NCI-H510A (cell line): ENCODE measurements around the gene S100A11.

Experiments
- DNase-seq: peaks from one replicate; lab custom pipeline; 2025; lab: John Stamatoyannopoulos, UW

The S100A11 gene

DNA sequence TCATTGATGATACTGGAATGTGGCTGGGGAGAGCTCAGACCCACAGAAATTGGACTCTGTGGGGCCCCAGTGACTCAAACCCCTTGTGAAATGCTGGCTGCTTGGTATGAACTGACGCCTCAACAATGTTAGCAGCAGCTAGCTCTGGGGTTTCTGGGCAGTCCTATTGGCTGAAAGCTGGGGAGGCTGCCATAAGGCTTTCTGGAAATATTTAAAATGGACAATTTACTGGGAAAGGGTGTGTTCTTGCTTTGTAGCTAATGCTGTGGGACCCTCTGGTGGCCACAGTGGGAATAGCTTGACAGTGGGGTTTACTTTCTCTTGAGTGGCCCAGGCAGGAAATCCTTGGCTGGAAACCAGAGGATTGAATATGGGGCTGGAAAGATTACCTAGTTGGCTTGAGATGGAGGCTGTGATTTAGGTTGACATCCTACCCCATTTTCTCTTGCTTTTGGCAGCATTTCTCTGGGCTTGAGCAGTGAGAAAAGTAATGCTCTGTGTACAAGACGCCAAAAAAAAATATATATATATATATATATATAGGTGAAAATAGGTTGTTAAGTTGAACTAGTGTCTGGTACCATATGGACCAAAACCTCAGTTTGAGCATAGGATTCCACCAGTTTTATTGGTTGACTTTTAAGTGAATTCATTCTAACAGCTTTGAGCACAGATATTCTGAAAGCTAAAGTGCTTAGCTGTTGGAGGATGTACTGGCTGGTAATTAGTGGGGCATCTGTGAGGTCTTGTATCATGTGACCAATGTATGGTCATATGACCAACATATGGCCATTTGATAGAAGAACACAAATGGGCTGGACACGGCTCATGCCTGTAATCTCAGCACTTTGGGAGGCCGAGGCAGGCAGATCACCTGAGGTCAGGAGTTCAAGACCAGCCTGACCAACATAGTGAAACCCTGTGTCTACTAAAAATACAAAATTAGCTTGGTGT lies 34.9 kb downstream of the S100A11 start:
- peak; percentile 22 for DNase-seq

- DNase-seq, result no peak
These were observed 35.7 kb downstream of the S100A11 start for GRCh38 chr1:152000964-152001630.

DNA sequence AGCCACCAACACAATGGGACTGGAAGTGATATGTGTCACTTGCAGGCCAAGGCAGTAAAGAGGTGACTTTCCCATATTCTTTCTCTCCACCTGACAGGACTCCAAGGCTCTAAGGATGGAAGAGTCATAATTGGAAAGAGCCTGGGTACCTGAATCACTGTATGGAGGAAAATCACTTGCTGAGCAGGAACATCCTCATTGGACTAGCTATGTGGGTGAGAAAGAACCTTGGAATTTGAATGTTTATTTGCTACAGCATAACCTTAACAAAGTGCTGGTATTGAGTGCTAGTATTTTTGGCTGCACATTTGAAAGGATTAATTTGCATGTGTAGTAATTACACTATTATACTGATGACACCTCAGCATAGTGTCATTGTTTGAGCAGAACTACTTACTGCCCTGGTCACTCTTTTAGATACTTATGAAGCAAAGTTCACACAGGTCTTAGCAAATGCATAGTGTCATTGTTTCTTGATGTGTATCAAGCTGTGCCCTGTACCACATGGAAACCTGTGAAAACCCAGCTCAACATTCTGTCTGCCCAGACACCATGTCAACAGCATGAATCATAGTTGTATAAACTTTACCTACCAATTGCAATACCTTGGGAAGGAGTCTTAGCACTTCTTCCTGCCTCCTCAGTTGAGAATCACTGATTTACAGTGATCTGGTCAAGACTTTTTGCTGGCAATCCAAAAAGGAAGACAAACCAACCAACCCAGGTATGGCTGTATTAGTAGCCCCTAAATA lies 38.0 kb downstream of the S100A11 start:
- no peak for DNase-seq

DNA sequence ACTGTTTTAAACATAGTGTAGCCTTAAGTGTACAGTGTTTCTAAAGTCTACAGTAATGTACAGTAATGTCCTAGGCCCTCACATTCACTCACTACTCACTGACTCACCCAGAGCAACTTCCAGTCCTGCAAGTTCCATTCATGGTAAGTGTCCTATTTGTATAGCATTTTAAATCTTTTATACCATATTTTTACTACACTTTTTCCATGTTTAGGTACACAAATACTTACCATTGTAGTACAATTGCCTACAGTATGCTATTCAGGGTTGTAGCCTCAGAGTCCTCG lies 39.6 kb downstream of the S100A11 start:
- no peak for DNase-seq

GRCh38 chr1:151995774-151996173 lies 41.0 kb downstream of the S100A11 start:
- DNase-seq, result no peak

DNA sequence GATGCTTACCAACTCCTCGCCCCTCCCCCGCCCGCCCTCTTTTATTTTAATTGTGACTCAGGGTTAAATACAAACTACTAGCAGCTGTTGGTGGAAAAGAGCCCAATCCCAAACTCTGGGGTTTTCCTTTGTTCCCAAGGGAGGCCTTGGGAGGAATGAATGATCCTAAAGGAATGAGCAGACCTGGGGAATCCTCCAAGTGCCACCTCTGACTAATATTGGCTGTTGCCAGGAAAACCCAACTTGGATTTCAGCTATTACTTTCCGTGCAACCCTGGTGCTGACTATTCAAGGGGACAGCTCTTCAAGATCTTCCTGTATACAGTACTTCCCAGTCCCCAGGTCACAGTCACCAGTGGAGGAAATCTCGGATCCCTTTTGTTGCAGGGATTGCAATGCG lies 41.8 kb downstream of the S100A11 start:
- no peak for DNase-seq

DNA sequence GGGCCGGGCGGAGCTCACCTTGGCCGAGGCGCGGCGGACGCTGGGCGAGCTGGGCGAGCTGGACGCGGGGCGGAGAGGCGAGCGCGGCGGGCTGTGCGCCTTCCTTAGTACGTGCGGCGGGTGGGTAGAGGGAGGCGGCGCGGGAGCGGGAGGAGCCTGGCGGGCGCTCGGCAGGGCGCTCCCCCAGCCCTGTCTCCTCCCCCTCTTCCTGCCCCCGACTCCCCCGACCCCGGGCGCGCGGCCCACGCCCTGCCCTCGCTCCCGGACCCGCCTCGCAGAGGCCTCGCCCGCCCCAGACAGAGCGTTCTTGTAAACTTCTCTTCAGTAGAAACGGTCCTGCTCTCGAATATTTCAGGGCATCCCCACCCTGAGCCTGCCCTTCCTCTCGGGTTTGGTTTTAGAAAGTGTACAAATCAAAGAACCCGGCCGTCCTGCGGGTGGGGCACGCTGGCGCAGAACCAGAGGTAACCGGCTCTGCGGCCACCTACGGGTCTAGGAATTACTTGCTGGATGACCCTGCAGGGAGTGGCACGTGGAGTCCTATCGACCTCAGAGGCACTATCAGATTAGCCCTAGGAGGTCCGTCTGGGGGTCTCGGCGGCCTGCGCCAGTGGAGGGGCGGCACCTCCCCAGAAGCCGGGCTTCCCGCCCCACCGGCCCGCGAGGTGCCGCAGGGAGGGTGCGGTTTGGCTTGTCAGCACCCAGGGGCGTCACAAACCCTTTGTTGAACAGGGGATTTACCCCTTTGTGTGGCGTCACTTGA lies 42.9 kb downstream of the S100A11 start, which contains the start of gene S100A10:
TSS of gene S100A10 (minus strand) at position 126 of the 763 bp plus-strand sequence. CDS start 7,629 bp downstream, outside the sequence.
- DNase-seq, result peak; percentile 39

GRCh38 chr1:151993084-151993733 lies 43.6 kb downstream of the S100A11 start:
- no peak for DNase-seq

- peak; percentile 45 for DNase-seq
These were observed 44.3 kb downstream of the S100A11 start for GRCh38 chr1:151992303-151993083.

DNA sequence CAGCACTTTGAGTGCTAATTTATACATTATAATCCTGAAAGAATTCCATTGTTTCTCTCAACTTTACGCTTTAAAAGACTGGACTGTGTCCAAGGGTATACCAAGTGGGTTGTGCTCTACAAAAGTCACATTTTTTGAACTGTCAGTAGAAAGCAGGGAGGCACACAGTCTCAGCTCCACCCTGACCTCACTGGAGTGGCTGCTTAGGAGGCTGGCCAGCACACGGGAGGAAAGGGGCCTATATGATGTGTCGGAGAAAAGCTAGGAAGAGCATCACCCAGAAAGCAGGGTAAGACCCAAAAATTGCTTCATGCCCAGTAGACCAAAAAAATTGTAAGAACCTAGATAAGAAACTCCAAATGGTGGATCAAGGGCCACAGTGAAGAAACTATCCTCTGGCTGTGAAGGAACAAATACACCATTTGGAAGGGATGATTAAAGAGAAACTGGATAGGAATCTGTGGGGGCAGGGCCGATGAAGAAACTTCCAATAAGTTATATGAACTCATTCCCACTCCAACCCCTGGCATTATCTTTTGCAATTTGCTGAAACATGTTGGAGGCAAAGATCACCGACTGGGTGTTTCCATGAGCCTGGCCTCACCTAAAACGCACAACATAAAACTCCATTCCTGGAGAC lies 45.0 kb downstream of the S100A11 start:
- DNase-seq, result no peak

GRCh38 chr1:151990856-151991198 lies 46.0 kb downstream of the S100A11 start:
- DNase-seq, result peak; percentile 34

DNA sequence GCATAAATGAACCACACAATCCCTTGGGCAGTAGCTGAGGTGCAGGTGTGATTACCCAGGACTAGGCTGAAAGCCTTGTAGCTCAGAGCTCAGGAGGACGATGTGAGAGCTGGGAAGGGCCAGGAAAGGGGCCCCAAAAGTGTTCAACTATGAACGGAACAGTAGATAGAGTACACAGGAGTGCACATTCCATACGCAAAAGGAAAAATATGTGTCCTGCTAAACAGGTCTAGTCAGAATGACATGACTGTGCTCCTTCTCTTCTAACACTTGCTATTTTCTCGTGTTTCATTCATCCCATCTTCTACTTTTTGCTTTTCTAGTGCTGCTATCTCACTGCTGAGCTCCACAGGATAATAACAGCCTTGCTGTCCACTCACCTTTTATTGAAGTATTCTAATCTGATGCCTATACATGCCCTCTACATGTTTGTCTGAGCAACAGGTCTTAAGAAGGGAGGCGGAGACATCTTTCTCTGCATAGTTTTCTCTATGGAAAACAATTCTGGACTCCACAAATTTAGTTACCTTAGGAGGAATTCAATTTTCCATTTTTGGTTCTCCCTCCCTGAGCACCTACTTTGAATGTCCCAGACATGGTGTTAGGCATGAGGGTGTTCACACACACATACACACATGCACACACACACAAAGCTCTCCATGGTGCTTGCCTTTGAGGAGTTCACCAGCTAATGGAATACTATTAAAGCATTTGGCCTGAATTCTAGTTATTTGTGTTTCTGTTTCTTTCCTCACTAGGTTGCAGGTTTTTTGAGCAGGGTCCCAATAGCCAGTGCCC lies 46.5 kb downstream of the S100A11 start:
- no peak for DNase-seq

DNA sequence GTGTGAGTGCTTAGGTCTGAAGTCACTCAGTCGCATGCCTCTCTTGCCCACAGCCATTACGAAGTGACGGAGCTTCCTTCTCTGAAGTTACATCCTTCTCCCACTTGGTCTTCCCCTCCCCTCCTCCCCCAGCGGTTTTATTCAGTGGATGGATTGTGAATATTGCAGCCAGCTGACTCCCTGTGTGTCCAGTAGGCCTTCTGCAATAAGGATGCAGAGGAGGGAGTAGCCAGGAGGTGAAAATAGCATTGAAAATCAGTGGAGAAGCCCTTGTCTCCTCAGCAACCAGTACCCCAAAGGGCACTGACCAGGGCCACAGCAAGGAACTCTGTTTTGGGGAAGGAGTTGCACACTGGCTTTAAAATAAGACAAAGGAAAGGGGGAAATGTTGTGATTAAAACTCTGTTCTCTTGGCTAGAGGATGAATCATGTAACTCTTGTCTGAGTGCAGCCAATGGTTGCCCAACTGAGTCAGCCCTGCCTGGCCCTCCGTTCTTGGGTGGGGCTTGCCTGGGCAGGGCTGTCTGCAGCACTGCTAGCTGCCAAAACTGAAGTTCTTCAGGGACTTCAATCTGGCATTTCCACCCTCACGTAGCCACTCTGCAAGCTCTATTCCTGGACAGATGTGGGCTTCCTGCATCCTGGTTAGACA lies 47.5 kb downstream of the S100A11 start:
- no peak for DNase-seq

GRCh38 chr1:151988405-151988923 lies 48.3 kb downstream of the S100A11 start:
- no peak for DNase-seq

- DNase-seq, result no peak
These were observed 50.2 kb downstream of the S100A11 start for GRCh38 chr1:151986501-151987190.

- no peak for DNase-seq
These were observed 51.0 kb downstream of the S100A11 start for GRCh38 chr1:151985768-151986167.

DNA sequence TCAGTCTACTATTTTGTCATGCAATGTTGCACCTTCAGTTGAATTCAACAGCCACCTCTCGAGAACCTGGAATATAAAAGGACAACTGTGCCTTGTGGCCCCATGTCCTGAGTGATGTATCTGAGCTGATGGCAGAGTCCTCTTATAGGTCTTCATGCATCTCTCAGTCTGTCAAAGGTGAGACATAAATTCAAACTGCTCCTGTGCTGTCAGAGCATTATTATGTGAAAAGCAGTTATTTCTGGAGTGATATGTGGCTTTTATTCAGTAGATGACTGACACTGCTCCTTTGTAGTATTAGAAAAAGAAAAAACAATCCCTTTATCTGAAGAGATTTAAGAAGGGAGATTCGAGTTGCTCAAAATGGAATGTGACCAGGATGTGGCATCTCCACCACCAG lies 51.5 kb downstream of the S100A11 start:
- DNase-seq, result no peak
